GM12878 (cell line): ENCODE measurements around the gene RAD23B. TPM values are rescaled to one million over a fixed set of nuclear protein-coding genes. Genes with fewer than 3 reads are reported as not detected.
A peak's percentile ranks its signal among the peaks of the same experiment; 100 is the strongest.

Experiments
- ATAC-seq: fragments of 200-7000 bp; cut with Tn5 transposase; 3 replicates; pipeline ENCODE4 v1.9.1; 2020; ENCODE audit warnings: mild to moderate bottlenecking, moderate library complexity
- BruUV-seq: library from RNA; stranded (reverse); fragments of 400-500 nt; replicated peaks from 2 replicates; lab custom pipeline; 2021; lab: Mats Ljungman, UMichigan
- CTCF ChIA-PET: fragments of 300-600 bp; sonication (Branson Sonifier 250); formaldehyde crosslinking; extraction: SDS; loops from one replicate; lab custom pipeline; 2021; ENCODE audit warnings: inconsistent platforms; lab: Yijun Ruan, JAX
- POLR2A ChIA-PET: fragments of 350-600 bp; formaldehyde crosslinking; extraction: SDS; loops from one replicate; lab custom pipeline; 2021; ENCODE audit warnings: inconsistent platforms; lab: Charles Lee
- RAD21 ChIA-PET: fragments of 300-600 bp; sonication (Branson Sonifier 250); formaldehyde crosslinking; loops from one replicate; lab custom pipeline; 2023; ENCODE audit warnings: antibody characterized with exemption; ENCODE audit not compliant: unreplicated experiment; lab: Charles Lee
- SMC1A ChIA-PET: fragments of 300-600 bp; sonication (Branson Sonifier 250); formaldehyde crosslinking; loops from one replicate; lab custom pipeline; 2023; ENCODE audit not compliant: unreplicated experiment, uncharacterized antibody; lab: Charles Lee
- DNase-seq: peaks from one replicate; pipeline ENCODE4 v3.0.0-alpha.2; 2011; ENCODE audit warnings: low read depth, low spot score
- FAIRE-seq: peaks from 3 replicates; lab custom pipeline; 2011; peaks lifted over from hg19 to GRCh38; lab: Jason Lieb, UNC
- H2AFZ ChIP-seq: 2 replicates; pipeline ENCODE4 v1.6.0; 2011; ENCODE audit warnings: low read depth, low read length, control low read depth; ENCODE audit not compliant: control insufficient read depth
- H3K27ac ChIP-seq: 2 replicates; pipeline ENCODE4 v1.5.1; 2011; ENCODE audit warnings: control low read depth; ENCODE audit not compliant: control insufficient read depth, insufficient read depth
- H3K27me3 ChIP-seq, 2 experiments: replicated peaks in 1 of 2; 2 replicates each; pipeline versions ENCODE4 v1.6.0 to v1.6.1; 2011; ENCODE audit warnings: low read length in 1 of 2; ENCODE audit not compliant: control insufficient read depth in 2 of 2, insufficient read depth in 2 of 2
- H3K36me3 ChIP-seq, 2 experiments: 2 replicates each; pipeline ENCODE4 v1.5.1; 2011; ENCODE audit warnings: low read length in 1 of 2; ENCODE audit not compliant: control insufficient read depth in 2 of 2, insufficient read depth in 2 of 2
- H3K4me1 ChIP-seq: 2 replicates; pipeline ENCODE4 v1.6.1; 2011; ENCODE audit warnings: mild to moderate bottlenecking, low read length, moderate library complexity, mixed read lengths; ENCODE audit not compliant: control insufficient read depth, insufficient read depth
- H3K4me2 ChIP-seq: 2 replicates; pipeline ENCODE4 v1.6.0; 2011; ENCODE audit warnings: control low read depth; ENCODE audit not compliant: control insufficient read depth, insufficient read depth
- H3K4me3 ChIP-seq: fragments of 200-600 bp; sonication (generic); 2 replicates; pipeline ENCODE4 v1.5.1; 2016
- H3K79me2 ChIP-seq: 2 replicates; pipeline ENCODE4 v1.6.0; 2011; ENCODE audit warnings: low read length; ENCODE audit not compliant: control insufficient read depth, insufficient read depth
- H3K9ac ChIP-seq: 2 replicates; pipeline ENCODE4 v1.8.0; 2011; ENCODE audit warnings: low read length, control low read depth, mixed read lengths; ENCODE audit not compliant: control insufficient read depth, insufficient read depth
- H3K9me3 ChIP-seq: replicated peaks from 3 replicates; pipeline ENCODE4 v1.5.1; 2011; ENCODE audit warnings: mild to moderate bottlenecking, low read length; ENCODE audit not compliant: control insufficient read depth, insufficient read depth
- H4K20me1 ChIP-seq: 2 replicates; pipeline ENCODE4 v1.6.0; 2011; ENCODE audit not compliant: control insufficient read depth, insufficient read depth
- CBX3 ChIP-seq: fragments of 200-600 bp; sonication (generic); IDR thresholded peaks from 2 replicates; pipeline ENCODE4 v1.6.1; 2016; ENCODE audit warnings: low read depth, borderline replicate concordance
- CHD1 ChIP-seq: IDR thresholded peaks from 2 replicates; pipeline ENCODE4 v1.6.1; 2012; ENCODE audit warnings: low read depth, low read length, improper control_type of control experiment
- NFYB ChIP-seq: IDR thresholded peaks from 2 replicates; pipeline ENCODE4 v1.6.1; 2011; ENCODE audit warnings: low read depth, mild to moderate bottlenecking, low read length, improper control_type of control experiment, moderate library complexity; ENCODE audit not compliant: insufficient read depth
- RAD21 ChIP-seq: IDR thresholded peaks from 2 replicates; pipeline ENCODE4 v1.6.1; 2011; ENCODE audit warnings: mild to moderate bottlenecking, low read depth, low read length, moderate library complexity; ENCODE audit not compliant: insufficient read depth
- WGBS: methylation state at CpG from one replicate; pipeline ENCODE4 v1.1.6; 2016; ENCODE audit warnings: low lambda C conversion rate; ENCODE audit not compliant: insufficient replicate concordance, insufficient coverage; ENCODE audit errors: missing lambda C conversion rate; 5-methylcytosine and 5-hydroxymethylcytosine counted together
- in situ Hi-C: fragments of 300-500 bp; cut with MboI; formaldehyde crosslinking; loops from 9 replicates; pipeline ENCODE4 v1.14.3; 2018; ENCODE audit warnings: mixed read lengths
- intact Hi-C: fragments of 100-400 bp; cut with micrococcal nuclease; formaldehyde crosslinking; loops from one replicate; pipeline ENCODE4 v1.14.2; 2022; ENCODE audit not compliant: unreplicated experiment
- polyA plus RNA-seq, 11 experiments: library from polyadenylated mRNA; depleted of rRNA in 4 of 11; unstranded in 6 of 11; stranded (reverse) in 5 of 11; fragments of >200 nt; fragmentation: Nextera tagmentation in 4 of 11; fragmentation: Illumina TruSeq in 1 of 11; extraction: Ambion mirVana in 4 of 11; extraction: Trizol in 1 of 11; gene quantifications; 1 replicate in 1 of 11; 2 replicates in 10 of 11; pipeline versions ENCODE4 v1.2.1 to v1.2.3, GENCODE V29; 2011 to 2016; ENCODE audit warnings: inconsistent platforms in 2 of 11, missing spikeins in 2 of 11, low read depth in 1 of 11
- total RNA-seq, 4 experiments: library from RNA; depleted of rRNA in 3 of 4; stranded (reverse); fragments of >200 nt in 3 of 4; fragmentation: Illumina TruSeq in 1 of 4; extraction: Trizol in 1 of 4; gene quantifications; 2 replicates each; pipeline versions ENCODE4 v1.2.1 to v1.2.3, GENCODE V29; 2013 to 2021
- TF ChIP-seq, protein P1 (sequence below): IDR thresholded peaks from 2 replicates; pipeline ENCODE4 v1.6.1; 2011; ENCODE audit warnings: borderline replicate concordance, low read depth, mild to moderate bottlenecking, moderate library complexity, low read length; ENCODE audit not compliant: insufficient read depth, poor library complexity, severe bottlenecking
- TF ChIP-seq, protein P2 (sequence below): IDR thresholded peaks from 2 replicates; pipeline ENCODE4 v1.6.1; 2012; ENCODE audit warnings: low read length, inconsistent platforms
- TF ChIP-seq, protein P3 (sequence below): fragments of 450-650 bp; IDR thresholded peaks from 2 replicates; pipeline ENCODE4 v1.6.1; 2016; ENCODE audit warnings: mild to moderate bottlenecking

The RAD23B gene
- total and polyA plus RNA-seq, 10 of the 15 experiments (the other 5 are each of a cell fraction or from before 2014, with no cell fraction given) = 10.3 to 256 (median 54.6) TPM

DNA sequence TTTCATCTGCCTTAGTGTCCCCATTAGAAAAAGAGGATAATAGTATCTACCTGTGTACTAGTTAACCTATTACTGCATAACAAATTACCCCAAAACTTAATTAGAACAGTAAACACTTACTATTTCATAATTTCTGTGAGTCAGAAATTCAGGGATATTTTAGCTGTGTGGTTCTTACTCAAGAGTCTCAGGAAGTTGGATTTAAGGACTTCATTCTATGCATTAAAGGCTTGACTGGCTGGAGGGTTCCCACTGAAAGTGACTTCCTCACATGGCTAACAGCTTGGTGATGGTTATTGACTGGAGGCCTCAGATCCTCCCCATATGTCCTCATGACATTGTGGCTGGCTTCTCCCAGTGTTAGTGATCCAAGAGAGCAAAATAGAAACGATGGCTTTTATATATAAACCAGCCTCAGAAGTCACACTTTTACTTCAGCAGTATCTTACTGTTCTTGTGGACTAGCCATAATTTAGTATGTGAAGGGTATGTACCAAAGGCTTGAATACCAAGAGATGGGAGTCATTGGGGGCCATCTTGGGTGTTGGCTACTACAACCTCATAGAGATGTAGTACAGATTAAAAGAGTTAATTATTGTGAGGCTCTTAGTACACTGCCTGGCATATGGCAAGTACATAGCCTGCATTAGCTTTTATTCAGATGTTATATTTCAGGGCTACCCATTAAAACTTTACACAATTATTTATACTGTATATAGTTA is 9.9 kb downstream of the RAD23B start:
- Histone ChIP-seq H3K9me3 (no peaks in the 10 kb centered on the region; the same call in 2 of the 3 replicates), H3K27me3 (no peaks in the 10 kb centered on the region), H3K36me3 (no peaks in the 10 kb centered on the region; a peak in 2 of 4 replicates), H2AFZ (no peak overlapping the region), H3K4me2 (no peak overlapping the region), H3K79me2 (peaks cover 97% of the 10 kb centered on the region), H3K4me3 (no peak overlapping the region), H4K20me1 (peaks cover 5% of the 10 kb centered on the region), H3K4me1 (0 out of 2 replicates have a peak, but pooled peaks cover 4% of the 10 kb centered on the region), H3K9ac (no peak overlapping the region), H3K27ac (no peak overlapping the region)
- 100% methylated on average over 1 of the region's 1 CpG for WGBS
- in situ Hi-C loops = no loop called here
- SMC1A ChIA-PET = interaction anchor here (1.1 to 2.7 kb wide), 7 partner anchors 7 to 48 kb away, joined by 3 to 11 read pairs (median 5); no protein-coding TSS in a partner anchor
- no TSS peak for BruUV-seq
- FAIRE-seq (no peak), ATAC-seq (peak; percentile 6; the same call in 1 of the 3 replicates), DNase-seq (no peak)
- CTCF ChIA-PET = interaction anchor here (1.0 to 5.6 kb wide), 2 partner anchors 14 to 49 kb away, joined by 3 to 33 read pairs; no protein-coding TSS in a partner anchor
- intact Hi-C loops = no loop called here
- RAD21 ChIA-PET = no interaction called here
- TF ChIP-seq, protein P1, sequence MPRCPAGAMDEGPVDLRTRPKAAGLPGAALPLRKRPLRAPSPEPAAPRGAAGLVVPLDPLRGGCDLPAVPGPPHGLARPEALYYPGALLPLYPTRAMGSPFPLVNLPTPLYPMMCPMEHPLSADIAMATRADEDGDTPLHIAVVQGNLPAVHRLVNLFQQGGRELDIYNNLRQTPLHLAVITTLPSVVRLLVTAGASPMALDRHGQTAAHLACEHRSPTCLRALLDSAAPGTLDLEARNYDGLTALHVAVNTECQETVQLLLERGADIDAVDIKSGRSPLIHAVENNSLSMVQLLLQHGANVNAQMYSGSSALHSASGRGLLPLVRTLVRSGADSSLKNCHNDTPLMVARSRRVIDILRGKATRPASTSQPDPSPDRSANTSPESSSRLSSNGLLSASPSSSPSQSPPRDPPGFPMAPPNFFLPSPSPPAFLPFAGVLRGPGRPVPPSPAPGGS = no peak
- TF ChIP-seq CBX3 = no peak
- TF ChIP-seq NFYB = no peak
- TF ChIP-seq, protein P2, sequence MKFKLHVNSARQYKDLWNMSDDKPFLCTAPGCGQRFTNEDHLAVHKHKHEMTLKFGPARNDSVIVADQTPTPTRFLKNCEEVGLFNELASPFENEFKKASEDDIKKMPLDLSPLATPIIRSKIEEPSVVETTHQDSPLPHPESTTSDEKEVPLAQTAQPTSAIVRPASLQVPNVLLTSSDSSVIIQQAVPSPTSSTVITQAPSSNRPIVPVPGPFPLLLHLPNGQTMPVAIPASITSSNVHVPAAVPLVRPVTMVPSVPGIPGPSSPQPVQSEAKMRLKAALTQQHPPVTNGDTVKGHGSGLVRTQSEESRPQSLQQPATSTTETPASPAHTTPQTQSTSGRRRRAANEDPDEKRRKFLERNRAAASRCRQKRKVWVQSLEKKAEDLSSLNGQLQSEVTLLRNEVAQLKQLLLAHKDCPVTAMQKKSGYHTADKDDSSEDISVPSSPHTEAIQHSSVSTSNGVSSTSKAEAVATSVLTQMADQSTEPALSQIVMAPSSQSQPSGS = no peak
- TF ChIP-seq, protein P3, sequence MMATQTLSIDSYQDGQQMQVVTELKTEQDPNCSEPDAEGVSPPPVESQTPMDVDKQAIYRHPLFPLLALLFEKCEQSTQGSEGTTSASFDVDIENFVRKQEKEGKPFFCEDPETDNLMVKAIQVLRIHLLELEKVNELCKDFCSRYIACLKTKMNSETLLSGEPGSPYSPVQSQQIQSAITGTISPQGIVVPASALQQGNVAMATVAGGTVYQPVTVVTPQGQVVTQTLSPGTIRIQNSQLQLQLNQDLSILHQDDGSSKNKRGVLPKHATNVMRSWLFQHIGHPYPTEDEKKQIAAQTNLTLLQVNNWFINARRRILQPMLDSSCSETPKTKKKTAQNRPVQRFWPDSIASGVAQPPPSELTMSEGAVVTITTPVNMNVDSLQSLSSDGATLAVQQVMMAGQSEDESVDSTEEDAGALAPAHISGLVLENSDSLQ = no peak
- no peak for TF ChIP-seq CHD1
- TF ChIP-seq RAD21 = no peak
- POLR2A ChIA-PET = no interaction called here
